Upper lobe of left lung (tissue), 4 donors: ENCODE results near the gene BAG5.

ENCODE experiments used
- CTCF ChIP-seq, 6 experiments: fragments of 450-650 bp in 4 of 6; fragments of 200-600 bp in 2 of 6; sonication (generic) in 2 of 6; IDR thresholded peaks; one replicate each; pipeline ENCODE4 v1.5.1; 2016 to 2019; ENCODE audit warnings: antibody characterized with exemption in 6 of 6
- EP300 ChIP-seq, 4 donors: sonication (generic); formaldehyde crosslinking; IDR thresholded peaks; one replicate each; pipeline ENCODE4 v1.5.1; 2017; ENCODE audit warnings: antibody characterized with exemption in 4 of 4, control low read depth in 2 of 4
- POLR2A ChIP-seq, 4 donors: fragments of 450-650 bp; IDR thresholded peaks; one replicate each; pipeline ENCODE4 v1.5.1; 2016 to 2017; ENCODE audit warnings: antibody characterized with exemption in 4 of 4, mild to moderate bottlenecking in 2 of 4
- POLR2AphosphoS5 ChIP-seq, 2 donors: sonication (generic); formaldehyde crosslinking; IDR thresholded peaks; one replicate each; pipeline ENCODE4 v1.5.1; 2017; ENCODE audit warnings: antibody characterized with exemption in 2 of 2

- TF ChIP-seq CTCF (IDR thresholded peaks at IDR 0.05): no peak
- TF ChIP-seq POLR2A (IDR thresholded peaks at IDR 0.05): no peak
- TF ChIP-seq EP300 (IDR thresholded peaks at IDR 0.05): no peak
- TF ChIP-seq POLR2AphosphoS5 (IDR thresholded peaks at IDR 0.05): no peak
These were observed 45.4 kb upstream of the BAG5 start for GRCh38 chr14:103607822-103608221.
